ENCODE data around the gene AMER1. TPM values are rescaled to one million over a fixed set of nuclear protein-coding genes. Genes with fewer than 3 reads are reported as not detected.

Gene AMER1
- total RNA-seq, 1 donor from 2014 or later = 5.6 TPM

GRCh38 chrX:64182208-64182607, 23.3 kb downstream of the AMER1 start:
- TF ChIP-seq CTCF (IDR thresholded peaks at IDR 0.05; ENCODE audit: borderline replicate concordance) = no peak
- no peaks in the 10 kb centered on the region for H3K36me3 ChIP-seq
- H3K27me3 ChIP-seq (ENCODE audit: low read depth) = no peaks in the 10 kb centered on the region
- no peaks in the 10 kb centered on the region for H3K9me3 ChIP-seq (replicated peaks)
- H3K4me3 ChIP-seq = no peak overlapping the region
- no peak overlapping the region for H3K27ac ChIP-seq (replicated peaks)
- no peak for DNase-seq
- peaks cover 19% of the 10 kb centered on the region for H3K4me1 ChIP-seq
- intact Hi-C loops (cut with micrococcal nuclease) = no loop called here

GRCh38 chrX:64176876-64177275, 28.6 kb downstream of the AMER1 start:
- no peak for DNase-seq
- H3K4me1 ChIP-seq = no peaks in the 10 kb centered on the region
- intact Hi-C loops (cut with micrococcal nuclease) = no loop called here
- TF ChIP-seq CTCF (IDR thresholded peaks at IDR 0.05; ENCODE audit: borderline replicate concordance) = no peak
- H3K27ac ChIP-seq (replicated peaks) = no peak overlapping the region
- no peaks in the 10 kb centered on the region for H3K36me3 ChIP-seq
- no peaks in the 10 kb centered on the region for H3K9me3 ChIP-seq (replicated peaks)
- no peaks in the 10 kb centered on the region for H3K27me3 ChIP-seq (ENCODE audit: low read depth)
- no peak overlapping the region for H3K4me3 ChIP-seq

- Histone ChIP-seq H3K27me3 (ENCODE audit: low read depth) (no peaks in the 10 kb centered on the region), H3K4me3 (no peak overlapping the region), H3K9me3 (replicated peaks) (no peaks in the 10 kb centered on the region), H3K4me1 (no peaks in the 10 kb centered on the region), H3K27ac (replicated peaks) (no peak overlapping the region), H3K36me3 (no peaks in the 10 kb centered on the region)
- intact Hi-C loops (cut with micrococcal nuclease) = no loop called here
- TF ChIP-seq CTCF (IDR thresholded peaks at IDR 0.05; ENCODE audit: borderline replicate concordance) = no peak
- DNase-seq = no peak
Observed at GRCh38 chrX:64169988-64170387, 35.5 kb downstream of the AMER1 start.

- intact Hi-C loops (cut with micrococcal nuclease) = no loop called here
- no peaks in the 10 kb centered on the region for H3K36me3 ChIP-seq
Observed at GRCh38 chrX:64152857-64153256, 52.7 kb downstream of the AMER1 start.

GRCh38 chrX:64151911-64152310, 53.6 kb downstream of the AMER1 start:
- Histone ChIP-seq H3K27ac (replicated peaks) (no peak overlapping the region), H3K36me3 (no peaks in the 10 kb centered on the region), H3K4me3 (no peak overlapping the region), H3K9me3 (replicated peaks) (peaks cover 5% of the 10 kb centered on the region), H3K4me1 (no peaks in the 10 kb centered on the region), H3K27me3 (ENCODE audit: low read depth) (no peaks in the 10 kb centered on the region)
- no peak for DNase-seq
- intact Hi-C loops (cut with micrococcal nuclease) = no loop called here
- TF ChIP-seq CTCF (IDR thresholded peaks at IDR 0.05; ENCODE audit: borderline replicate concordance) = no peak

More at GRCh38 chrX:64152857-64153256, 52.7 kb downstream of the AMER1 start:
- no peak overlapping the region for H3K4me3 ChIP-seq
- peaks cover 8% of the 10 kb centered on the region for H3K9me3 ChIP-seq (replicated peaks)
- no peak overlapping the region for H3K27ac ChIP-seq (replicated peaks)
- TF ChIP-seq CTCF (IDR thresholded peaks at IDR 0.05; ENCODE audit: borderline replicate concordance) = no peak
- H3K4me1 ChIP-seq = no peaks in the 10 kb centered on the region
- no peaks in the 10 kb centered on the region for H3K27me3 ChIP-seq (ENCODE audit: low read depth)
- no peak for DNase-seq

GRCh38 chrX:64150775-64151174, 54.7 kb downstream of the AMER1 start:
- Histone ChIP-seq H3K27me3 (ENCODE audit: low read depth) (no peaks in the 10 kb centered on the region), H3K4me1 (no peaks in the 10 kb centered on the region), H3K4me3 (no peak overlapping the region), H3K27ac (replicated peaks) (no peak overlapping the region), H3K9me3 (replicated peaks) (no peaks in the 10 kb centered on the region), H3K36me3 (no peaks in the 10 kb centered on the region)
- no peak for DNase-seq
- intact Hi-C loops (cut with micrococcal nuclease) = no loop called here
- no peak for TF ChIP-seq CTCF (IDR thresholded peaks at IDR 0.05; ENCODE audit: borderline replicate concordance)

Data from left ventricle myocardium inferior (tissue), 1 donor.